DND-41 (cell line): ENCODE measurements around the gene PTPRE.

Experiments
- CTCF ChIP-seq: IDR thresholded peaks from 2 replicates; pipeline ENCODE4 v1.5.1; 2012; ENCODE audit warnings: borderline replicate concordance, low read length, moderate library complexity, mild to moderate bottlenecking; ENCODE audit not compliant: poor library complexity, severe bottlenecking; ENCODE audit errors: extremely low read depth
- EZH2 ChIP-seq: IDR thresholded peaks from 3 replicates; pipeline ENCODE4 v1.6.1; 2012; ENCODE audit warnings: borderline replicate concordance, low read depth, mild to moderate bottlenecking, moderate library complexity, low read length, inconsistent platforms; ENCODE audit not compliant: severe bottlenecking

- TF ChIP-seq CTCF (no peak), EZH2 (no peak)
These were observed 100.2 kb downstream of the PTPRE start for GRCh38 chr10:128007056-128007455.
